Peyer's patch (tissue), 4 donors: ENCODE data around the gene RASSF4. TPM values are rescaled to one million over a fixed set of nuclear protein-coding genes. Genes with fewer than 3 reads are reported as not detected.

Source experiments
- DNase-seq, 3 donors: peaks; one replicate each; pipeline ENCODE4 v3.0.0-alpha.2; 2017 to 2019
- H3K27ac ChIP-seq, 4 donors: fragments of 200-600 bp; sonication (generic); one replicate each; pipeline ENCODE4 v1.5.1; 2016 to 2019
- H3K27me3 ChIP-seq, 2 donors: fragments of 200-600 bp; sonication (generic); one replicate each; pipeline ENCODE4 v1.5.1; 2019
- H3K36me3 ChIP-seq, 3 donors: fragments of 200-600 bp; sonication (generic); one replicate each; pipeline ENCODE4 v1.5.1; 2016 to 2019
- H3K4me1 ChIP-seq, 4 donors: fragments of 200-600 bp; sonication (generic); one replicate each; pipeline ENCODE4 v1.5.1; 2016 to 2019
- H3K4me3 ChIP-seq, 4 donors: fragments of 200-600 bp; sonication (generic); 1 replicate in 3 of 4; 2 replicates in 1 of 4; pipeline ENCODE4 v1.5.1; 2016 to 2019; ENCODE audit warnings: mild to moderate bottlenecking in 1 of 4
- H3K9me3 ChIP-seq, 4 donors: fragments of 200-600 bp; sonication (generic); one replicate each; pipeline ENCODE4 v1.5.1; 2016 to 2019; ENCODE audit warnings: mild to moderate bottlenecking in 1 of 4
- CTCF ChIP-seq, 6 experiments: fragments of 450-650 bp in 4 of 6; fragments of 200-600 bp in 2 of 6; sonication (generic) in 1 of 6; IDR thresholded peaks; one replicate each; pipeline ENCODE4 v1.5.1; 2017 to 2019; ENCODE audit warnings: antibody characterized with exemption in 6 of 6, mild to moderate bottlenecking in 3 of 6, moderate library complexity in 1 of 6
- POLR2A ChIP-seq, 2 donors: fragments of 450-650 bp; IDR thresholded peaks; one replicate each; pipeline ENCODE4 v1.5.1; 2017; ENCODE audit warnings: antibody characterized with exemption in 2 of 2, mild to moderate bottlenecking in 2 of 2, moderate library complexity in 2 of 2
- total RNA-seq, 4 donors: library from RNA; depleted of rRNA; stranded (reverse); fragments of >200 nt; gene quantifications; one replicate each; pipeline ENCODE4 v1.1.0, GENCODE V29; 2016

The RASSF4 gene, protein sequence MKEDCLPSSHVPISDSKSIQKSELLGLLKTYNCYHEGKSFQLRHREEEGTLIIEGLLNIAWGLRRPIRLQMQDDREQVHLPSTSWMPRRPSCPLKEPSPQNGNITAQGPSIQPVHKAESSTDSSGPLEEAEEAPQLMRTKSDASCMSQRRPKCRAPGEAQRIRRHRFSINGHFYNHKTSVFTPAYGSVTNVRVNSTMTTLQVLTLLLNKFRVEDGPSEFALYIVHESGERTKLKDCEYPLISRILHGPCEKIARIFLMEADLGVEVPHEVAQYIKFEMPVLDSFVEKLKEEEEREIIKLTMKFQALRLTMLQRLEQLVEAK
- 10 to 100 TPM; 62.7 to 99.6 (median 68.2) TPM for total RNA-seq

DNA sequence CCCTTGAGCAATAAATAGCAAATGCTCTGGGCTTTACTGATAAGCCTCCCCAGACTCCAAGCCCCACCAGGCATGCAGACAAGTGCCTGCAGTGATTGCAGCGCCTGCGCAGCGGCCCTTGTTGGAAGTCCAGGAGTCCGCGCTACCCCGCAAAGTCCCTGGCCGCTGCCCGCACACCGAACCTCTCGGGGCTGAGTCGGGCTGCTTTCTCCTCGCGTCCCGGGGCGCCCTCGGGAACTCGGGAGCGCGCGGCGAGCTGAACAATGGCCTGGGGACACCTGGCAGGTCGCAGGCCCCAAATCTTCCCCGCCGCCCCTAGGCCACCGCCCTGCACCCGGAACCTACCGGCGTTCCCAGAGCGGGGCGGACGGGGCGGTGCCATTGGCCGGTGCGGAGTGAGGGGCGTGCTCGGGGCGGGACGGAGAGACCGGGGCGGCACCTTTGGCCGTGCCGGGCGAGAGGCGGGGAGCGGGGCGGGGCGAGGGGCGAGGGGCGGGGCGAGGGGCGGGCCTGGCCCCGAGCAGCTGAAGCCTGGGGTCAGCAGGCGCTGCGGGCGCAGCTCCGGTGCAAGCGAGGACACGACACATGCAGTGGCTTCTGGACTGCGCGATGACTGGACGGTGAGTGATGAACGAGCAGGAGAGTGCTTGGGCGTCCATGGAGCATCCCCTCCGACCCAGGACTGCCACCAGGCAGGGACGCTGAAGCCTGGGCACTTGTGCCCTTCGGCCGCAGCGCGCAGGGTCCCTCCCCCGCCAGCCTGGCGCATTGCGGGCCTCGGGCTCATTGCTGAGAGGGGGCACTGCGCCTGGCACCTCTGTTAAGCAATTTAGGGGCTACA lies at the start of gene RASSF4:
TSS of gene RASSF4 (plus strand) at position 556 of the 841 bp plus-strand sequence. CDS start 10,401 bp downstream, outside the sequence.
- peak; percentile 92 to 98 (median 97) for DNase-seq
- TF ChIP-seq CTCF (IDR thresholded peaks at IDR 0.05) = peak in 2 of 6 experiments; percentile 17 to 20
- TF ChIP-seq POLR2A (IDR thresholded peaks at IDR 0.05) = peak; percentile 85 to 92
- Histone ChIP-seq H3K4me1 (peaks cover 4 to 47% (median 8%) of the 10 kb centered on the region in 4 donors), H3K9me3 (no peaks in the 10 kb centered on the region), H3K4me3 (peak within 1 kb of the TSS; percentile 59 to 95 (median 73)), H3K27me3 (no peaks in the 10 kb centered on the region), H3K36me3 (no peaks in the 10 kb centered on the region), H3K27ac (peak within 1 kb of the TSS; percentile 80 to 98 (median 88))

DNA sequence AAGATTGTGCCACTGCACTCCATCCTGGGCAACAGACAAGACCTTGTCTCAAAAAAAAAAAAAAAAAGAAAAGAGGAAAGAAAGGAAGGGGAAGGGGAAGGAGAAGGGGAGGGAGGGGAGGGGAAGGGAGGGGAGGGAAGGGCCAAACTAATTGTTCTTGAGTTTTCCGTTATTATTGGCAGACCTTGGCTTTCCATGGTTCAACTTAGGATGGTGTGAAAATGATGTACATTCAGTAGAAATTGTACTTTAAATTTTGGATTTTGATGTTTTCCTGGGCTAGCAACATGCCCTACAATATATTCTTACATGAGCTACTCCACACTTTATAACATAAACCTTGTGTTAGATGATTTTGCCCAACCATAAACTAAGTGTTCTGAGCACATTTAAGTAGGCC lies 49.7 kb upstream of the RASSF4 start:
- Histone ChIP-seq H3K36me3 (no peaks in the 10 kb centered on the region), H3K27me3 (no peaks in the 10 kb centered on the region), H3K4me1 (peaks cover 0 to 14% (median 1%) of the 10 kb centered on the region in 4 donors), H3K27ac (no peak overlapping the region), H3K4me3 (no peak overlapping the region), H3K9me3 (no peaks in the 10 kb centered on the region)
- DNase-seq = no peak
- TF ChIP-seq POLR2A (IDR thresholded peaks at IDR 0.05) (no peak), CTCF (IDR thresholded peaks at IDR 0.05) (no peak)

DNA sequence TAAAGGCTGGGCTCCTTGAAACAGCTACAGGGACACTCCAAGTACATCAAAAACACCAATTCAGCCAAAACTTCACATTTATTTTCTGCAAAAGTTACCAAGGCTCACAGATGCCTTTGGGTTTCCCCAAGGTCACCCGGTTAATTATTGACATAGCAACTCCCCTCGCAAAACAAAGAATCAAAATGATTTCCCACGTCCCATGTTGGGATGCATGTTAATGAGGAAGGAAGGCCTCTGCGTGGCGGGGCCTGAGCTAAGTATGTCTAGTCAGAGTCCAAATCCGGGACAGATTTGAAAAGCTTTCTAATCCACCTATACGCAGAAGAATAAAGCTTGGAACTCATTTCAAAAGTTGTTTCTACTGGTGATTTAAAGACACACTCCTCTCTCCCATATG lies 49.0 kb upstream of the RASSF4 start:
- no peak for DNase-seq
- no peaks in the 10 kb centered on the region for H3K27me3 ChIP-seq
- peaks cover 0 to 14% (median 1%) of the 10 kb centered on the region in 4 donors for H3K4me1 ChIP-seq
- no peaks in the 10 kb centered on the region for H3K9me3 ChIP-seq
- no peaks in the 10 kb centered on the region for H3K36me3 ChIP-seq
- H3K27ac ChIP-seq = peak overlapping the region in 1 of 4 donors; percentile 50
- no peak overlapping the region for H3K4me3 ChIP-seq
- TF ChIP-seq POLR2A (IDR thresholded peaks at IDR 0.05) (no peak), CTCF (IDR thresholded peaks at IDR 0.05) (no peak)

DNA sequence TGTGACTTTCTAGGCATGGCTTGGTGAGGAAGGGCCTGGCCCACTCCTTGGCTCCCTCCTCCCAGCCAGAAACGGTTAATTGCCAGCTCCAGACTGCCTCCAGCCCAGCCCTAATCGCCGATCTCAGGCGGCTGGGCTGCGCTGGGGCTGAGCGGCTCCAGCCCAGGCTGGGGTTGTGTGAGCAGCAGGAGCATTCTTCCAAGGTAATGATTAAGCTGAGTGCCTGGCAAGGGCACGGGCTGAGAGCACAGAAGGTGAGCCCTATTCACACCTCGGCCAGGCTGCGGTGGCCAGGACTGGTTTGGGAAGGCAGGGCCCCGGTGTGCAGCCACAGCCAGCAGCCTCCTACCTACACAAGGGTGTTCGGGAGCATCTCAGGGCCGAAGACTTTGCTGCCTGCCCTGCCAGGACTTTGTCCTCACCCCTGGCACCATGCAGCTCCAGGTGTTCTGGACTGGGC lies 48.5 kb upstream of the RASSF4 start, which contains the start of gene TMEM72:
TSS of gene TMEM72 (plus strand) at position 257 of the 460 bp plus-strand sequence. CDS start at position 433, 176 bp downstream.
- Histone ChIP-seq H3K27ac (peak within 1 kb of the TSS in 1 of 4 donors; percentile 50), H3K36me3 (no peaks in the 10 kb centered on the region), H3K27me3 (no peaks in the 10 kb centered on the region), H3K4me1 (peaks cover 0 to 14% (median 1%) of the 10 kb centered on the region in 4 donors), H3K9me3 (no peaks in the 10 kb centered on the region), H3K4me3 (no peak within 1 kb of the TSS)
- peak in 2 of 3 donors; percentile 53 to 66 for DNase-seq
- no peak for TF ChIP-seq POLR2A (IDR thresholded peaks at IDR 0.05)
- TF ChIP-seq CTCF (IDR thresholded peaks at IDR 0.05) = no peak

DNA sequence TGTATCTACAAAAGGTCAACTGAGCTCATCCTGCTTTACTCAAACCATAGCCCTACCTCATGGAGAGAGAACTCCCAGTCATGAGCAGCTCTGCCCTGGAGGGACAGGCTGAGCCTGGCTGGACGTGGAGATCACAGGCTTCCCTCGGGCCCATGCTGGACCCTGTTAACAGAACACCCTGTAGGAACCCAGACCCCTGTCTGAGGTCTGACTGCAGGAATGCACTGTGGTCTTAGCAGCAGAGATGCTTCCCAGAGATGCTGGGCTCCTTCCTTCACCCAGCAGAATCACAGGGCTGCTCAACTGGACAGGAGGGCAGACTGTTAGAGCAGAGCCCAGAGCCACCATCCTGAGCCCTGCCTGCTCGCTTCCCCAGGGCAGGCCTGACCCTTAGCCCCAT lies 47.7 kb upstream of the RASSF4 start:
- no peak for DNase-seq
- no peak for TF ChIP-seq CTCF (IDR thresholded peaks at IDR 0.05)
- no peak for TF ChIP-seq POLR2A (IDR thresholded peaks at IDR 0.05)
- H3K27ac ChIP-seq = no peak overlapping the region
- H3K9me3 ChIP-seq = no peaks in the 10 kb centered on the region
- H3K27me3 ChIP-seq = no peaks in the 10 kb centered on the region
- H3K4me3 ChIP-seq = no peak overlapping the region
- peaks cover 0 to 14% (median 1%) of the 10 kb centered on the region in 4 donors for H3K4me1 ChIP-seq
- H3K36me3 ChIP-seq = no peaks in the 10 kb centered on the region
